Spleen (tissue), 7 donors: ENCODE measurements around the gene CSF2RB.

Experiments
- CTCF ChIP-seq, 11 experiments: fragments of 200-600 bp in 7 of 11; fragments of 450-650 bp in 4 of 11; sonication (generic) in 4 of 11; IDR thresholded peaks in 8 of 11; conservative IDR thresholded peaks in 3 of 11; 1 replicate in 7 of 11; 2 replicates in 4 of 11; pipeline versions ENCODE4 v1.4.0 to v1.8.0; 2016 to 2021; ENCODE audit warnings: antibody characterized with exemption in 11 of 11, inconsistent platforms in 4 of 11, mild to moderate bottlenecking in 1 of 11
- POLR2A ChIP-seq, 3 donors: fragments of 450-650 bp; IDR thresholded peaks; one replicate each; pipeline ENCODE4 v1.5.1; 2017; ENCODE audit warnings: antibody characterized with exemption in 3 of 3, mild to moderate bottlenecking in 1 of 3
- donor health status: DM: no; HTN: no; CAD: no; lungs with moderate emphysema.
- donor health status: DM: no; HTN: no; CAD: no.
- donor health status: DM: no; HTN: no; CAD: no.

DNA sequence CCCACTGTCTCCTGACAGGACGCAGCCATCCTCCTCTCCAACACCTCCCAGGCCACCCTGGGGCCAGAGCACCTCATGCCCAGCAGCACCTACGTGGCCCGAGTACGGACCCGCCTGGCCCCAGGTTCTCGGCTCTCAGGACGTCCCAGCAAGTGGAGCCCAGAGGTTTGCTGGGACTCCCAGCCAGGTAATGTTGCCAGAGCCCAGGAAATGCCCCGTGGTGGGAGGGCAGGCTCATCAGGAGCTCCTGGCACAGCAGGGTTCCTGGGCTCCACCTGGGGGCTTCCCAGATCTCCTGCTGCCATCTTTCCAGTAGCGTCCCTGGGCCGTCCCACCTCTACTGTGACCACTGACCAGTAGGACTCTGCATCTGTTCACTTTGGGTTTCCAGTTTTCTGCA is 16.2 kb downstream of the CSF2RB start:
- TF ChIP-seq CTCF (IDR thresholded peaks at IDR 0.05 in 8 of 11, conservative IDR thresholded peaks at IDR 0.05 in 3 of 11) (no peak), POLR2A (IDR thresholded peaks at IDR 0.05) (no peak)
